ENCODE results near the gene BMI1.
A peak's percentile ranks its signal among the peaks of the same experiment; 100 is the strongest.

BMI1 gene

DNA sequence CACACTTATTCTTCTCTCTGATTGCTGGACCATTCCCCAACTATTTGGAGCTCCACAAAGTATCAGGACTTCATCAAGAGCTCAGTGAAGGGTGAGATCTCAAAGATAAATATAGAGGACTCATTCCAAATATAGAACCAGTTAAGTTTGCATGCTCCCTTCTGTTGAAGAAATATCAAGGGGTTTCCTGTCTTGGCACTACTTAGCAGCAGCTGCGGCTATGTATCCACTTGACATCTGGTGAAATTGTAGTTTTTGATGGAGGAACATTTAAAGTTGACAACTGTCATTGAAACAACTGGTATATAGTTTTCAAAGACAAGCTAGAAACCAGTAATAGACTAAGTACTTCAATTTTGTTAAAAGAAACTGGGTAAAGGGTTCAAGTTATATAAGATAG is 23.4 kb downstream of the BMI1 start:
- H2AK5ac ChIP-seq (ENCODE audit: low read length), result no peak overlapping the region

DNA sequence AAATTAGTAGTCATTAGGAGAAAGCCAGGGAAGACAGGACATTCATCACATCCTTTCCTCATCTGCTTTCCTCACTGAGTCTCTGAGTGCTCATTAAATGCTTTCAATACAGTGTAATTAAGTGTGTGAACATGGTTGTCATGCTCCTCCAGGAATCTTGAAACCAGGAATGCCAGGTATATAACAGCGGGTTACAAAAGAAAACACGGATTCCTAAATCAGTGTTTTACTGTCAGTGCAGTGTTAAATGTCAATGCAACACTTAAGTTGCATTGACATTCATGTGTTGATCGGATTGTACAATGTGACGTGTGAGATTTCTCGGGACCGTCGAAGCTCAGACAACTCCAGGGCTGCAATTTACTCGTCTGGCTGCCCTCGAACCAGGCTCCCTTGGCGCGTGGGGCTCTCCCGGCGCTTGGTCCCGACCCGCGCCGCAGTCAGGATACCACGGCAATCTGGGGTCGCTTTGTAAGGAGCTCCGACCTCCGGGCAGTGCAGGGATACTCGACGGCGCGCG is 23.9 kb downstream of the BMI1 start:
- Histone ChIP-seq H3K14ac (ENCODE audit: low read length) (no peak overlapping the region), H4K91ac (ENCODE audit: low read depth, low read length) (no peak overlapping the region), H3K27me3 (ENCODE audit: insufficient read depth, low read length) (peaks cover 32% of the 10 kb centered on the region), H3K18ac (ENCODE audit: low read length) (no peak overlapping the region), H3K27ac (ENCODE audit: low read depth, low read length) (no peak overlapping the region), H3K79me1 (ENCODE audit: low read length) (peaks cover 7% of the 10 kb centered on the region), H4K8ac (ENCODE audit: low read depth, low read length) (no peak overlapping the region), H3K36me3 (ENCODE audit: control insufficient read depth in 1 of 2, insufficient read depth in 2 of 2, low read length in 2 of 2) (no peaks in the 10 kb centered on the region), H3K9me3 (ENCODE audit: insufficient read depth, low read depth, low read length) (peaks cover 11% of the 10 kb centered on the region), H3K4ac (ENCODE audit: low read depth, low read length) (no peak overlapping the region), H2BK12ac (ENCODE audit: low read length) (no peak overlapping the region), H3K4me3 (ENCODE audit: low read depth, low read length) (peak overlapping the region; percentile 39), H2BK120ac (ENCODE audit: insufficient read depth, low read length, poor library complexity) (no peak overlapping the region), H3K23ac (ENCODE audit: low read length) (no peak overlapping the region), H3K79me2 (ENCODE audit: control insufficient read depth, insufficient read depth, low read length, poor library complexity) (peaks cover 5% of the 10 kb centered on the region), H3K4me1 (ENCODE audit: control insufficient read depth in 1 of 2, insufficient read depth in 2 of 2, low read length in 2 of 2) (peaks cover 10 to 12% of the 10 kb centered on the region in 2 experiments), H3K9ac (ENCODE audit: low read length) (no peak overlapping the region), H4K12ac (ENCODE audit: low read depth, low read length) (no peak overlapping the region), H2AK5ac (ENCODE audit: low read length) (no peak overlapping the region), H2AFZ (ENCODE audit: insufficient read depth, low read length, poor library complexity) (peak overlapping the region; percentile 56), H2BK5ac (ENCODE audit: low read depth, low read length, poor library complexity) (no peak overlapping the region), H3K4me2 (ENCODE audit: low read length) (peak overlapping the region; percentile 51)
- WGBS (ENCODE audit: extremely low coverage, insufficient coverage, insufficient read length), result no CpG with 5 or more reads among the region's 26 CpGs
- DNase-seq, result no peak

More for the DNA sequence above, 23.4 kb downstream of the BMI1 start:
- H3K79me2 ChIP-seq (ENCODE audit: control insufficient read depth, insufficient read depth, low read length, poor library complexity), result peaks cover 5% of the 10 kb centered on the region
- H2BK12ac ChIP-seq (ENCODE audit: low read length), result no peak overlapping the region
- H3K4me3 ChIP-seq (ENCODE audit: low read depth, low read length), result no peak overlapping the region
- WGBS (ENCODE audit: extremely low coverage, insufficient coverage, insufficient read length), result no CpG with 5 or more reads among the region's 1 CpG
- H4K91ac ChIP-seq (ENCODE audit: low read depth, low read length), result no peak overlapping the region
- H3K9me3 ChIP-seq (ENCODE audit: insufficient read depth, low read depth, low read length), result peaks cover 11% of the 10 kb centered on the region
- peaks cover 32% of the 10 kb centered on the region for H3K27me3 ChIP-seq (ENCODE audit: insufficient read depth, low read length)
- H3K36me3 ChIP-seq (ENCODE audit: control insufficient read depth in 1 of 2, insufficient read depth in 2 of 2, low read length in 2 of 2), result no peaks in the 10 kb centered on the region
- no peak overlapping the region for H3K23ac ChIP-seq (ENCODE audit: low read length)
- peaks cover 10 to 12% of the 10 kb centered on the region in 2 experiments for H3K4me1 ChIP-seq (ENCODE audit: control insufficient read depth in 1 of 2, insufficient read depth in 2 of 2, low read length in 2 of 2)
- H3K18ac ChIP-seq (ENCODE audit: low read length), result no peak overlapping the region
- H4K8ac ChIP-seq (ENCODE audit: low read depth, low read length), result no peak overlapping the region
- no peak overlapping the region for H3K9ac ChIP-seq (ENCODE audit: low read length)
- H2BK120ac ChIP-seq (ENCODE audit: insufficient read depth, low read length, poor library complexity), result no peak overlapping the region
- H3K27ac ChIP-seq (ENCODE audit: low read depth, low read length), result no peak overlapping the region
- H3K79me1 ChIP-seq (ENCODE audit: low read length), result peaks cover 7% of the 10 kb centered on the region
- H2AFZ ChIP-seq (ENCODE audit: insufficient read depth, low read length, poor library complexity), result no peak overlapping the region
- no peak overlapping the region for H4K12ac ChIP-seq (ENCODE audit: low read depth, low read length)
- no peak overlapping the region for H3K4me2 ChIP-seq (ENCODE audit: low read length)
- H3K4ac ChIP-seq (ENCODE audit: low read depth, low read length), result no peak overlapping the region
- no peak overlapping the region for H3K14ac ChIP-seq (ENCODE audit: low read length)
- DNase-seq, result no peak
- H2BK5ac ChIP-seq (ENCODE audit: low read depth, low read length, poor library complexity), result no peak overlapping the region

DNA sequence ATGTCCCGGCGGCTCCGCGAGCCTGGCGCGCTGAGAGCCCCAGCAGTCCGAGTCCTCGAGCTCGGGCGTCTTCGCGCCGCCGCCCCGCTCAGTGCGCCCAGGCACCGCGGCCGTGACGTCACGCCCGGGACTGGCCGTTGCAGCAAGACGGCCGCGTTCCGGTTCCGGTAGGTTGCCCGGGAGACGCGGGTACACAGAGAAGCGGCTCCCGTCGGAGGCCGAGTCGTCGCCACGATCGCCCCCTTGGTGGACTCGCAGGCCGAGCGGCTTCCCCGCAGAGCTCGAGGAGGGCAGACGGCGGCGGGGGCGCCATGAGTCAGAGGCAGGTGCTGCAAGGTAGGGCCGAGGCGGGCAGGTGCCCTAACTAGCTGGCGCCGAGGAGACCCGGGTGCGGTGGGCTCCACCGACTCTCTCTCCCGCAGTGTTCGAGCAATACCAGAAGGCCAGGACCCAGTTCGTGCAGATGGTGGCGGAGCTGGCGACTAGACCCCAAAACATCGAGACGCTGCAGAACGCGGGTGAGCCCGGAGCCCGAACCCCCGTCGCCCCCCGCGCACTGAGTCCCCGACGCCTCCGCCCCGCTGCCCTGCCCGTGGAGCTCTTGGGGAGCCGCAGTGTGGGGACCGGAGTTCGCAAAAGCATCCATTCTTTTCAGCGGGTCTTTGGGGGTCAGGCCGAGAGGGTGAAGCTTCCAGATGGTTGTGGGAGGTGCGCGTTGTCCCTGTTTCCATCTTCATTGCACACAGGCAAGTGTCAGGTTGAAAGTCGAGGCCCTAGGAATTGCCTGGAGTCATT is 24.6 kb downstream of the BMI1 start, which contains the start of gene SPAG6:
Gene SPAG6, plus strand, starts transcription at position 196 of the 795 bp plus-strand sequence. Its CDS starts 116 bp downstream, at position 312.
- Histone ChIP-seq H2BK5ac (ENCODE audit: low read depth, low read length, poor library complexity) (no peak within 1 kb of the TSS), H4K8ac (ENCODE audit: low read depth, low read length) (no peak within 1 kb of the TSS), H3K23ac (ENCODE audit: low read length) (no peak within 1 kb of the TSS), H3K4me3 (ENCODE audit: low read depth, low read length) (peak within 1 kb of the TSS; percentile 39), H4K12ac (ENCODE audit: low read depth, low read length) (no peak within 1 kb of the TSS), H2AFZ (ENCODE audit: insufficient read depth, low read length, poor library complexity) (peak within 1 kb of the TSS; percentile 56), H2BK12ac (ENCODE audit: low read length) (no peak within 1 kb of the TSS), H3K36me3 (ENCODE audit: control insufficient read depth in 1 of 2, insufficient read depth in 2 of 2, low read length in 2 of 2) (no peaks in the 10 kb centered on the region), H3K27ac (ENCODE audit: low read depth, low read length) (no peak within 1 kb of the TSS), H4K91ac (ENCODE audit: low read depth, low read length) (no peak within 1 kb of the TSS), H2AK5ac (ENCODE audit: low read length) (no peak within 1 kb of the TSS), H3K79me1 (ENCODE audit: low read length) (peaks cover 3% of the 10 kb centered on the region), H3K18ac (ENCODE audit: low read length) (no peak within 1 kb of the TSS), H3K4me2 (ENCODE audit: low read length) (peak within 1 kb of the TSS; percentile 51), H3K79me2 (ENCODE audit: control insufficient read depth, insufficient read depth, low read length, poor library complexity) (peaks cover 3% of the 10 kb centered on the region), H2BK120ac (ENCODE audit: insufficient read depth, low read length, poor library complexity) (no peak within 1 kb of the TSS), H3K9me3 (ENCODE audit: insufficient read depth, low read depth, low read length) (peaks cover 11% of the 10 kb centered on the region), H3K4me1 (ENCODE audit: control insufficient read depth in 1 of 2, insufficient read depth in 2 of 2, low read length in 2 of 2) (peaks cover 10% of the 10 kb centered on the region in 2 experiments), H3K9ac (ENCODE audit: low read length) (no peak within 1 kb of the TSS), H3K14ac (ENCODE audit: low read length) (no peak within 1 kb of the TSS), H3K4ac (ENCODE audit: low read depth, low read length) (no peak within 1 kb of the TSS), H3K27me3 (ENCODE audit: insufficient read depth, low read length) (peaks cover 32% of the 10 kb centered on the region)
- peak; percentile 42 to 53 for DNase-seq
- no CpG with 5 or more reads among the region's 83 CpGs for WGBS (ENCODE audit: extremely low coverage, insufficient coverage, insufficient read length)

DNA sequence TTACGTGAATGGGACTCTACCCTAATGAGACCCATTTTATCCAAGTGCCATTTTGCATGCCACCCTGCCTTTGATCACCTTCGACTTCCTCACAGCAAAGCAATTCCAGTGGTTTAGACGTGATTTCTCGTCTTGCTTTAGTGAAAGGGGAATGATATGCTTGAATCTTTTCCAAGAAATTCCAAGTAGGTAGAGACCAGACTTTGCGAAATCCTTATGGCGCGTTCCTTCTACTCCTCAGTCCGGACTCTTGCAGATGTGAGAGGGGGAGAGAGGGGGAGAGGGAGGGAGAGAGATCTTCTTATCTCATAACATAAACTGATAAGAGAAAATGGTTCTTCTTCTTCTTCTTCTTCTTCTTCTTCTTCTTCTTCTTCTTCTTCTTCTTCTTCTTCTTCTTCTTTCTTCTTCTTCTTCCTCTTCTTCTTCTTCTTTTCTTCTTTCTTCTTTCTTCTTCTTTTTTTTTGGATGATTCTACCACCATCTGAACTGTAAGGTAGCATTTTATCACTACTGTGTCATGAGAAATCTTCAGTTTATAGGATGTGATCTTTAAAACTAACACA is 25.3 kb downstream of the BMI1 start:
- no peak overlapping the region for H2AFZ ChIP-seq (ENCODE audit: insufficient read depth, low read length, poor library complexity)
- no peak overlapping the region for H2BK12ac ChIP-seq (ENCODE audit: low read length)

More for the DNA sequence above, 25.3 kb downstream of the BMI1 start:
- Histone ChIP-seq H3K36me3 (ENCODE audit: control insufficient read depth in 1 of 2, insufficient read depth in 2 of 2, low read length in 2 of 2) (no peaks in the 10 kb centered on the region), H3K4me1 (ENCODE audit: control insufficient read depth in 1 of 2, insufficient read depth in 2 of 2, low read length in 2 of 2) (peaks cover 8 to 9% of the 10 kb centered on the region in 2 experiments), H3K79me1 (ENCODE audit: low read length) (no peaks in the 10 kb centered on the region), H3K4me3 (ENCODE audit: low read depth, low read length) (no peak overlapping the region), H3K27ac (ENCODE audit: low read depth, low read length) (no peak overlapping the region), H3K27me3 (ENCODE audit: insufficient read depth, low read length) (peaks cover 30% of the 10 kb centered on the region), H2AK5ac (ENCODE audit: low read length) (no peak overlapping the region), H3K9me3 (ENCODE audit: insufficient read depth, low read depth, low read length) (peaks cover 11% of the 10 kb centered on the region), H4K12ac (ENCODE audit: low read depth, low read length) (no peak overlapping the region), H3K4me2 (ENCODE audit: low read length) (no peak overlapping the region), H4K91ac (ENCODE audit: low read depth, low read length) (no peak overlapping the region), H3K23ac (ENCODE audit: low read length) (no peak overlapping the region), H3K14ac (ENCODE audit: low read length) (no peak overlapping the region), H3K79me2 (ENCODE audit: control insufficient read depth, insufficient read depth, low read length, poor library complexity) (no peaks in the 10 kb centered on the region), H3K18ac (ENCODE audit: low read length) (no peak overlapping the region), H2BK5ac (ENCODE audit: low read depth, low read length, poor library complexity) (no peak overlapping the region), H3K4ac (ENCODE audit: low read depth, low read length) (no peak overlapping the region), H4K8ac (ENCODE audit: low read depth, low read length) (no peak overlapping the region), H3K9ac (ENCODE audit: low read length) (no peak overlapping the region), H2BK120ac (ENCODE audit: insufficient read depth, low read length, poor library complexity) (no peak overlapping the region)
- no peak for DNase-seq
- no CpG with 5 or more reads among the region's 8 CpGs for WGBS (ENCODE audit: extremely low coverage, insufficient coverage, insufficient read length)
